ENCODE measurements around the gene PCSK2. TPM values are rescaled to one million over a fixed set of nuclear protein-coding genes. Genes with fewer than 3 reads are reported as not detected.

Gene PCSK2
- total and polyA plus RNA-seq, 2 of the 8 experiments (the other 6 are each of a cell fraction or from before 2014, with no cell fraction given) = 1.9 to 4.2 TPM

DNA sequence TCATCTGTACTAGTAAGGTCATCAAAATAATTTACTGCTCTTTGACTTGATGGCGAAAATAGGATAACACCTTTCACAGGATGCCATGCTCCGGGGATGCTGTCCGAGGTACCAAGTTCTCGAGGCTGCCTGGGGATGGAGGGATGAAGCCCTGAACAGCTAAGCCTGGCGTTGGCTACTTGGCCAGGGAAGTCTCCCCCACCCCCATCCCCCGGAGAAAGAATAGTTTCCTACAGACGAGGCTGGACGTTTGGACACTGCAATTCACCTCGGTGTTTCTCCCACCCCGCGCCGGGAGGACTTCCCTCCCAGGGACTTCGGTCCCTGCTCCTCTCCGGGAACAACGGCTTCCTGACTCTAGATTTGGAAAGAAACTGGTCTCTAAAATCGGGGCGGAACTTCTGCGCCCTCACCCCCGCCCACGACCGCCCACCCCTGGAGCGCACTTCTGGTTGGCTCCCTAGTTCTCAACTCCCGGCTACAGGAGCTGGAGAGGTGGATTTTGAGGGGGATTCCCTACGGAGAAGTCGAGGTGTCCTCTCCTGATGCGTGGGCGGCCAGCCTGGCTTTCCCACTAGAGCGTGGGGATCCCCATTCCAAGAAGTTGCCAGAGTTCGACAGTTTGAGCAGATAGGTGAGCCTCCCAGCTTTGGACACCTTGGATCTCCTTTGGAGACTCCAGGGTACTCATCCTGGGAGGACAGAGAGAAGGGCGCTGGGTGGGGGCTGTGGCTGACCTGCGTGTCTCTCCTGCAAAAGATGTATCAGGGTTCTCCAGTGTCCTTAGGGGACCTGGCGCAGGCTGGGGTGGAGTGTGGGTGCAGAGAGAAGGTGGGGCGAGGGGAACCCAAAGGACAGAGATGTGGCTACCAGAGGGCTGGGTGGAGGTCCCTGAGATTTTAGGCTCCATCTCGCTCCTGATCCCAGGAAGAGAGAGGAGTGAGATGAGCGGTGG is 1.1 kb downstream of the PCSK2 start (continued):
- no peak; the same call in 1 of the 2 replicates for TF ChIP-seq SUZ12 (IDR thresholded peaks at IDR 0.05; ENCODE audit: low read length)
- no peak for TF ChIP-seq TCF12 (IDR thresholded peaks at IDR 0.05; ENCODE audit: low read depth, low read length)
- no peak for TF ChIP-seq SP2 (IDR thresholded peaks at IDR 0.05; ENCODE audit: low read length)
- TF ChIP-seq PHF8 (conservative IDR thresholded peaks at IDR 0.05; ENCODE audit: low read depth, low read length) = no peak
- TF ChIP-seq SIX5 (IDR thresholded peaks at IDR 0.05; ENCODE audit: low read depth, low read length) = no peak
- TF ChIP-seq GABPA (IDR thresholded peaks at IDR 0.05; ENCODE audit: borderline replicate concordance, insufficient read depth, low read length) = no peak
- TF ChIP-seq RBBP5 (IDR thresholded peaks at IDR 0.05; ENCODE audit: borderline replicate concordance, low read depth, low read length) = no peak
- no peak for TF ChIP-seq RAD21 (IDR thresholded peaks at IDR 0.05 in 1 of 2, conservative IDR thresholded peaks at IDR 0.05 in 1 of 2; ENCODE audit: low read depth in 2 of 2, low read length in 2 of 2)
- peak; percentile 63 for TF ChIP-seq E2F6 (IDR thresholded peaks at IDR 0.05)

All from H1 (cell line).